C1 segment of cervical spinal cord (tissue), 14 donors: ENCODE data around the gene MEF2D.
A peak's percentile ranks its signal among the peaks of the same experiment; 100 is the strongest.

ENCODE experiments used
- DNase-seq, 14 donors: peaks; one replicate each; lab custom pipeline; 2025; lab: John Stamatoyannopoulos, UW

MEF2D gene

GRCh38 chr1:156524481-156524869, 23.9 kb upstream of the MEF2D start:
- no peak for DNase-seq

DNA sequence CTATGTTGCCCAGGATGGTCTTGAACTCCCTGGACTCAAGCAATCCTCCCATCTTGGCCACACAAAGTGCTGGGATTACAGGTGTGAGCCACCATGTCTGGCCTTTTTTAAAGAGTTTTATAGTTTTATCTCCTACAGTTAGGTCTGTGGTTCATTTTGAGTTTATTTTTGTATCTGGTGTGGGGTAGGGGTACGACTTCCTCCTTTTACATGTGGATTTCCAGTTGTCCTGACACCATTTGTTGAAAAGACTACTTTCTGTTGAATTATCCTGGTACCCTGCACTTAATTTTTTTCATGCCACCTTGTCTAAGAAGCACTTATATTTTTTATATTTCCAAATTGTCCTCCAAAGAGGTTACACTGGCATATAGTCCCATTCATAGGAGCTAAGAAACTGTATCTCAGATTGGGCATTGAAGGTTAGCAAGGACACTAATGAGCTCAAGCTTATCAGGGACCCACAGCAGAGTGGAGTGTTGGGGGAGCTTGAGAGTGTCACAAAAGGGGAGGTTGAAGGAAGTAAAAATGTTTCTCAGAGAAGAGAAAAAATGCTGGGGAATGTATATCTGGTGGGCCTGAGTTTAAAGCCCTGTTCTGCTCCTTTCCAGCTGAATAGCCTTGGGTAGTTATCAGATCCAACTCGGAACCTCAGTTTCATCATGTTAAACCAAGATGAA, 23.4 kb upstream of the MEF2D start:
- DNase-seq: no peak

DNA sequence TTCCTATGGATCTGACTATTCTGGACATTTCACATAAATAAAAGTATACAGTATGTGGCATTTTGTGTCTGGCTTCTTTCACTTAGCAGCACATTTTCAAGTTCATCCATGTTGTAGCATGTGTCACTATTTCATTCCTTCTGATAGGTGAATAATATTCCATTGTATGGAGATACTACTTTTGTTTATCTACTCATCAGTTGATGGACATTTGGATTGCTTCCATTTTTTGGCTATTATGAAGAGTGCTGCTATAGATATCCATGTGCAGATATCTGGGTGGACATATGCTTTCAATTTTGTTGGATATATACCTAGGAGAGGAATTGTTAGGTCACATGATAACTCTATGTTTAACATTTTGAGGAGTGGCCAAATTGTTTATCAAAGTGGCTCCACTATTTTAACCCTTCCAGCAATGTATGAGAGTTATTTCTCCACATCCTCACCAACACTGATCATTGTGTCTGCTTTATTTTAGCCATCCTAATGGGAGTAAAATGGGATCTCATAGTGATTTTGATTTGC, 21.9 kb upstream of the MEF2D start:
- no peak for DNase-seq

GRCh38 chr1:156517748-156518147, 17.2 kb upstream of the MEF2D start:
- no peak for DNase-seq

DNA sequence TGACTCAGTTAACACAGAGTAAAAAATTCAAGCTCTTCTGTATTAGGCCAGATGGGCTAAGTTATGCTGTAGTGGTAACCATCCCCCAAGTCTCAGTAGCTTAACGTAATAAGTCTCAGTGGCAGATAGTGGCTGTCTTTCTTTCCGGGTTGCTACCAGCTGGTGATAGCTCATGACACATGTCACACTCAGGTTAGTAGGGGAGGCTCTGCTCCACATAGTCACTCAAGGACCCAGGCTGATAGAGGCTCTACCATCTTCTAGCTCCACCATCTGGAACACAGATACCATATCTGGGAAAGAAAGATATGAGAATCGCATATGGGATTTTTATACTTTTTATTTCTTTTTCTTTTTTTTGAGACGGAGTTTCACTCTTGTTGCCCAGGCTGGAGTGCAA, 16.2 kb upstream of the MEF2D start:
- no peak for DNase-seq

DNA sequence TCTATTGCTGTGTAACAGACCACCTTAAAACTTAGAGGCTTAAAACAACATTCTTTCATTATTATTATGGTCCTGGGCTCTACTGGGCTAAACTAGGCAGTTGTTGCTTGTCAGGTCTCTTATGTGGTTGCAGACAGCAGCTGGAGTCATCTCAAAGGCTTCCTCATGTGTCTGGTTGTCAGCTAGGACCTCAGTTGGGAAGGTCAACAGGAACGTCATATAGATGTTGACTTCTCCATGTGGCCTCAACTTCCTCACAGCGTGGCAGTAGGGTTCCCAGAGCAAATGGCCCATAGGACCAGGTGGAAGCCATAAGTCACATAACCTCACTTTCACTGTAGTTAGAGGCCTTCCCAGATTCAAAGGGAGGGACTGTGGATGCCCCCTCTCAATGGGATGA, 15.4 kb upstream of the MEF2D start:
- DNase-seq: no peak

DNA sequence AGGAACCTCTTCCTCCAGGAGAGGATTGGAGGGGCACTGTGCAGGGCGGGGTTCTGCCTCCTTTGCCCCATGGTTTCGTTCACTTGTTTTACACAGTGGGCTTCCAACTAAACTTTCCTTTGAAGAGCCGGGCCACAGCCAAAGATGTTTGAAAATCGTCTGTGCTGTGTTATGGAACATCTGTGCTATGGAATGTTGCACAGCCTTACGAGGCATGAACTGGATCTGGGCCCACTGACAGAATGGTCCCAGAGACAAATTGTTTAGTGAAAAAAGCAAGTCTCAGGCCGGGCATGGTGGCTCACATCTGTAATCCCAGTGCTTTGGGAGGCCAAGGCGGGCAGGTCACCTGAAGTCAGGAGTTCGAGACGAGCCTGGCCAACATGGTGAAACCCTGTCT, 12.6 kb upstream of the MEF2D start:
- no peak for DNase-seq

DNA sequence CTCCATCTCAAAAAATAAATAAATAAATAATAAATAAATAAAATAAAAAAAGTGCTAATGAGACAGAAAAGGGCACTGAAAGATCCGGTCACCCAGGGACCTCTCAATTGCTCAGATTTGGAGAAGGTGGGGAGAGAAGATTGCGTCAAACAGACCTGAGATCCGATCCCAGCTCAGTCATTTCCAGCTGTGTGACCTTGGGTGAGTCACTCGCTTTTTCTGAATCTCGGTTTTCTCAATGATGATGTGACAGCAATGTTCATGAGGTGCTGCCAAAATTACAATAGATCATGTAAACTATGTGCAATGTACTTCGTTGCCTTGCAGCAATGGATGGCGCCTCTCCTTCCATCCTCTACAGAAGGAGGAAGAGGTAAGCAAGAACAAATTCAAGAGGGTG, 11.1 kb upstream of the MEF2D start:
- no peak for DNase-seq

- DNase-seq: peak in 12 of 14 donors; percentile 22 to 89 (median 60)
These were observed 10.1 kb upstream of the MEF2D start for GRCh38 chr1:156510709-156511108.

DNA sequence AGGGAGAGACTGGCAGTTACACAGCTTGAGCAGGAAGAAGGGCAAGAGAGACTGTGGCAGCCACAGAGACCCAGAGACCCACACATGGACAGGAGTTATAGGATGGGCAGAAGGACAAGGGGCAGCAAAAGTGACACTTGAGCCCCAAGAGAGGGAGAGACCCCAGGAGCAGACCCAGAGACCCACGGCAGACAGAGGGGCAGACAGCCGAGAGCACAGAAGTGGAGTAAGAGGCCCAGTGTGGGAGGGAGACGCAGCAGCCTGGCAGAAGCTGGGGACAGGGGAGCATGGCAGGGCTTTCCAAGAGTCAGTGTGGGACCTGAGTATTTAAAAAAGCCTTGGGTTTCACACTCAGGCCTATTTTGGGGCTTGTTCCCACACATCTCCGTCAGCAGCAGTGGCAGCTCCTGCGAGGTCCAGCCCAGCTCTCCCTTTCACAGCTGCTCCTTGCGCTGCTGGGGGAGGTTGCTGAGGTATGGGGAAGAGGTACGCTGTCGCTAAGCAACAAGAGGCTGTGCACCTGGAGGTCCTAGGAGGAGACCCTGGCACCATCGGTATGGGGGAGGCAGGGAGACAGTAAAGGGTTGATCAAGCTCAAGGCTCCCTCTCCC, 9.0 kb upstream of the MEF2D start:
- no peak for DNase-seq

DNA sequence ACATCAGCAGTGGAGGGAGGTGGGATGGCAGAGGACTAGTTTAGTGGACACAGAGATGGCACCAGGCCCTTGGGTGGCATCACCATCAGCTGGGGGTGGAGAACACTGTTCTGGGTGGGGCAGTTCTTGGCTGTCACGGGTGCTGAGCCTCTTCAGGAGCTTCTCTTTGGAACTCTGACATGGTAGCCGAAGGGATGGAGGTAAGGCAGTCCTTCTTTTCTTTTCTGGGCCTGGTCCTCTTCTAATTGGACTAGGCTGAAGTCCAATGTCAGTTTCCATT, 8.3 kb upstream of the MEF2D start:
- no peak for DNase-seq

DNA sequence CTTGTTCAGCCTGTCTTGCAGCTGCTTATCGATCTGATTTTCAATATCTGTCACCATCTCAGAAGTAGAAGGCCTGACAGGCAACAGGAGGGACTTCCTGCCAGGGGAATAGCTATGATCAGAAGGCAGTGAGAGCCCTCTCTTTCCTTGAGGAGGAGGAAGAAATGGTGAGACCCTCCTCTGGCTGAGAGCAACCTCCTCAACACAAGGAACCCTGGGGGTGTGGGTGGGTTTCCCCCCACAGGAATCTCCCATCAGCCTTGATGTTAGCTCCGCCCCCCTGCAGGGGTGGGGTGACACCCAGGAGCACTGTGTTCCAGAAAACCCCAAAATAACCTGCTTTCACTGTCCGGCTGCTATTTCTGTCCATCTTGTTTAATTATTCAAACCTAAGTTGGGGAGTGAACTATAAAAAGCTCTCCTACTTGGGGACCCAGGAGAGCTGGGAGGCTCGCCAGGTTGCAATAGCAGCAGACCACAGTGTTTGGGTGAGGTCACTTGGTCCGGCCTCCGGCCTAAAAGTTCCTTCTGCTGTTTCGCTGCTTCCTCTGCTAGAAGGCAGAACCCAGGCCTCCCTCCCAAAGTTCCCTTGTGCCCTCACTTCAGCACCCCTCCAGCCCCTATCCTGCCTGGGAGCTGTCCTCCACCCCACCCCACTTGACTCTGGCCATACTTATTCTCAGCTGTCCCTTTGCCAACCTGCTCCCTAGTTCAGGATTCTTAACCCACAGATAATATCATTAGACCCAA, 7.8 kb upstream of the MEF2D start:
- peak in 8 of 14 donors; percentile 17 to 66 (median 38) for DNase-seq

GRCh38 chr1:156506450-156506849, 5.9 kb upstream of the MEF2D start:
- no peak for DNase-seq

DNA sequence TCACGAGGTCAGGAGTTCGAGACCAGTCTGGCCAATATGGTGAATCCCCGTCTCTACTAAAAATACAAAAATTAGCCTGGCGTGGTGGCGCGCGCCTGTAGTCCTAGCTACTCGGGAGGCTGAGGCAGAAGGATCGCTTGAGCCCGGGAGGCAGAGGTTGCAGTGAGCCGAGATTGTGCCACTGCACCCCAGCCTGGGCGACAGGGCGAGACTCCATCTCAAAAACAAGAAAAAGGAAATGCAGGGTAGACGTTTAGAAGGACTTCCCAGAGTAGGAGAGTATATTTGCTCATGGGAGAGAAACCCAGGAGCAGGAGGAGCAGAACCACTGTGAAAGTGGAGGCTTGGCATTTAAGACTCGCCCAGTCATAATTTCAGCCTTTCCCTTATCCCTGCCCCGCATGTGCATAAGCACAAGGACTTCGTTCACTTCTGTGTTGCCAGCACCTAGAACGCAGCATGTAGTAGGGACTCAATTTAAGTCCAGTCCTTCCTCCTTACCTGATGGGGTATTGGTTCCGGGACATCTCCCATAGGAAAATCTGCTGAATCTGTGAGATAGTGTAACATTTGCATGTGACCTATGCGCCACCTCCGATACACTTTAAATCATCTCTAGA, 5.2 kb upstream of the MEF2D start:
- no peak for DNase-seq

GRCh38 chr1:156504821-156505678, 4.5 kb upstream of the MEF2D start:
- peak; percentile 88 to 98 (median 96) for DNase-seq

DNA sequence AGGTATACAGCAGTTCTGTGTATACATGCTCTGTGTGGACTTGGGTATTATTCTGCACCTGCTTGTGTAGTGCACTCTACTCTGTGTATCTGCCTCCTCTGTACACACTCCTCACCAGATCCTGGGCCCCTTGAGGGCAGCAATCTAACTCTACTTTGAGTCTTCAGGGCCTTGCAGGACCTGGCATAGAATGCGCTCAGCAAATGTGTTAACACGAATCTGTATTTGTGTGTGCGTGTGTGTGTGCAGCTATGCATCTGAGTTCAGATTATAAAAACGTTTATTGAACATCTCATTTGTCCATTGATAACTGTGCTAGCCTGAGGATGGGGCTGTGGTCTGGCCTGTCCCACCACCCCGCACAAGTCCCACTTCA, 3.9 kb upstream of the MEF2D start:
- no peak for DNase-seq

- DNase-seq: no peak
These were observed 3.3 kb upstream of the MEF2D start for GRCh38 chr1:156503698-156504437.

DNA sequence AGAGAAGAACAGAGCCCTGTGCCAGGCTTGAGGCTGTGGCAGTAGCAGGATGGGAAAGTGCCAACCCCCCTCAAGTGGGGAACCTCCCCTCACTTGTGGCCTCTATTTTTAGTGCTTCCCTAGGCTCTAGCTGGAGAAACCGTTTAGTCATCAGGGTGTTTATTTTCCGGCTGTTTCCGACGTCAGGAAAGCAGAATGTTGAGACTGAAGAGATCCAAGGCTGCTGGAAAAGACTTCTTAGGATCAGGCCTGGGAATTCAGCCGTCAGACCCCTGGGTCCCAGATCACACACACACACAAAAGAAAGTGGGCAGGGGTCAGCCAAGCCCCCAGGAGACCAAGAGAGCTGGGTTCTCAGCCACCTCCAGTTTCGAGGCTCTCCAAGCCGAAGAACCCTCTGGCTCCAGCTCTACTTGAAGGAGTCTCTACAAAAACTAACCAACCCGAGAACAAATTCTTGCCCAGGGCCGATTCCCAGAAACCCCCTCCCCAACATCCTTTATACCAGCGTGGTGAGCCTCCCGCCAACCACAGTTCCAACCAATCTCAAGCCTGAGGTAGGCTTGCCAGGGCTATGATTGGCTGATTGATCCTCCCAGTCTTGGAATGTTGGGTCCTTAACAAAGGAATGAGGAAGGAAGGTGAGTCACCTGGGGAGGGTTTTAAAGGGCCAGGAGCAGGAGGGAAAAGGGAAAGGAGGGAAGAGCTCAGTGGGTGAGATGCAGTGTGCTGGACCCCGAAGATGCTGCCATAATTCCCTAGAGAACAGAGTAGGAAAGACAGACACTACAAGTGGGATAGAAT, 2.5 kb upstream of the MEF2D start:
- peak in 10 of 14 donors; percentile 44 to 77 (median 58) for DNase-seq

DNA sequence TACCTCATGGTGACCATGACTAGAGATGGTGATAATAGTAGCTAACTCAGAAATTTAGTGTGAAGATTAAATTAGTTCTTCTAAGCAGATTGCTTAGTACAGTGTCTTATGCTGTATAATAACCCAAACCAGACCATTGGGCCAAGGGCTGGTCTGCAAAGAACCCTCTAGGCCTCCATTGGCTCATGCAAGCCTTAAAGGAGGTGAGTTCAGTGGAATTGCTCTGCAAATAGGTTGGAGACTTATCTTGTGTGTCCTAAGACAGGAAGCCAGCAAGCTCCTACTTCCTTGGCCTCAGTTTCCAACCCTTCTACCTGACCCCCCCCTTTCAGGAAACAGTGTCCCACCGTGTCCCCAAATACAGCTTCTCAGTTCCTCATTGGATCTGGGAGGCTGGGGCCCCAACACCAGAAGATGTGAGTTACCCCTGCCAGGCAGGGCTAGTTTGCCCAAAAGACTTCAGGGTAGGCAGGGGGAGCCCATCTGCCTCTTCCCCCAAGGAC, 1.9 kb upstream of the MEF2D start:
- peak in 1 of 14 donors; percentile 23 for DNase-seq
